GM18907 (cell line): ENCODE data around the gene IMPG1.

Source experiments
- ATAC-seq: cut with Tn5 transposase; IDR thresholded peaks from one replicate; pipeline ENCODE4 v1.9.1; 2021; ENCODE audit warnings: mild to moderate bottlenecking, moderate library complexity; ENCODE audit not compliant: unreplicated experiment

The IMPG1 gene, protein sequence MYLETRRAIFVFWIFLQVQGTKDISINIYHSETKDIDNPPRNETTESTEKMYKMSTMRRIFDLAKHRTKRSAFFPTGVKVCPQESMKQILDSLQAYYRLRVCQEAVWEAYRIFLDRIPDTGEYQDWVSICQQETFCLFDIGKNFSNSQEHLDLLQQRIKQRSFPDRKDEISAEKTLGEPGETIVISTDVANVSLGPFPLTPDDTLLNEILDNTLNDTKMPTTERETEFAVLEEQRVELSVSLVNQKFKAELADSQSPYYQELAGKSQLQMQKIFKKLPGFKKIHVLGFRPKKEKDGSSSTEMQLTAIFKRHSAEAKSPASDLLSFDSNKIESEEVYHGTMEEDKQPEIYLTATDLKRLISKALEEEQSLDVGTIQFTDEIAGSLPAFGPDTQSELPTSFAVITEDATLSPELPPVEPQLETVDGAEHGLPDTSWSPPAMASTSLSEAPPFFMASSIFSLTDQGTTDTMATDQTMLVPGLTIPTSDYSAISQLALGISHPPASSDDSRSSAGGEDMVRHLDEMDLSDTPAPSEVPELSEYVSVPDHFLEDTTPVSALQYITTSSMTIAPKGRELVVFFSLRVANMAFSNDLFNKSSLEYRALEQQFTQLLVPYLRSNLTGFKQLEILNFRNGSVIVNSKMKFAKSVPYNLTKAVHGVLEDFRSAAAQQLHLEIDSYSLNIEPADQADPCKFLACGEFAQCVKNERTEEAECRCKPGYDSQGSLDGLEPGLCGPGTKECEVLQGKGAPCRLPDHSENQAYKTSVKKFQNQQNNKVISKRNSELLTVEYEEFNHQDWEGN

DNA sequence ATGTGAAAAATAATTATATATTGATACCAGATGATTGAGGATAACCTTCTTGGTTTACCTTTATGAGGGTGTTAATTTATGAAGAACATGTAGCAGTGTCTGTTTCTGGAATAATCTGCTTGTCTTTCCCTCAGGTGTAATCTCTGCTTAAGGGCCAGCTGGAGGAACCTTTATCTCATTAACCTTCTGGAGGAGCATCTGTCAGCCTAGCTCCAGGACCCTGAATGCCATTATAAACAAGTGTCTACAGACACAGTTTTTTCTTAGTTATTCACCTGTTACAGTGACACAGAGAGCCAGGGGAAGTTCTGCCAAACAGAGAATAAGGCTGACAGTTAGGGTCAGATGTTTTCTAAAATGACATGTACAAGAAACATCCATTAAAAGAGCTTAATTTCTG lies at the start of gene IMPG1:
IMPG1 (minus strand) TSS at position 101 of the 400 bp plus-strand sequence. CDS start 174 bp downstream, outside the sequence.
- ATAC-seq = no peak

DNA sequence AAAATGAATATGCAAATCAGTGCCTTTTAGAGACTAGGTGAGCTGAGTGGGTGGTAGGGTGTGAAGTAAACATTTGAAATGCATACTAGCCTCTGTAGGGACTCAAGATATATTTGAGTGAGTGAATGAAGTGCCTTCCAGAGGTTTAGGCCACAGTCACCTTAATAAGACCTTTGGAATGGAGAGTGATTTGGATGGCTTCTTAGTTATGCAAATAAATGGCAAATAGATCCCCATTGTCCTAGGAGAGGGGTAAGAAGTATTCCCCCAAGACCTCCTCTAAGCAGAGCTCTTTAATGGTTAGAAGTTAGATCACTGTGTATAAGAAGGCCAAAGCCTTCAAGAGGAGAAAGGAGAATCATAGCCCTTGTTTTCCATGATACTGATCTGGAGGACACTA lies 47.8 kb upstream of the IMPG1 start:
- ATAC-seq = no peak

DNA sequence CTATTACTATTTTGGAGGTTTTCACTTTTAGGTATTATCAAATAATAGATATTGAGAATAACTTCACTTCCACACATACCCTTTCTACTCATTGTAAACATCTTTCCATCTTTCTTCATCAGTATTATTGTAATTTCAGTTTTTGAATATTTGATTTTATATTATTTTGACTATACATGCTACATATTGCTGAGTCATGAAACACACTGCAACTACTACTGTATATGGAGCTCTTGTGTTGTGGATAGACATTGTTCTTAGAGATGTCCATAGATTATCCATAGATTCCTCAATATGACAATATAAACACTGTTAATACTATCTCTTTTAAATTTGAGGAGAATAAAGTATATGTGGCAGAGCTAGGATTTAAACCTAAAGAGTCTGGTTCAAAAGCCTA lies 819 bp upstream of the IMPG1 start:
- no peak for ATAC-seq

- no peak for ATAC-seq
Observed at GRCh38 chr6:76057469-76057868, 15.0 kb downstream of the IMPG1 start.

DNA sequence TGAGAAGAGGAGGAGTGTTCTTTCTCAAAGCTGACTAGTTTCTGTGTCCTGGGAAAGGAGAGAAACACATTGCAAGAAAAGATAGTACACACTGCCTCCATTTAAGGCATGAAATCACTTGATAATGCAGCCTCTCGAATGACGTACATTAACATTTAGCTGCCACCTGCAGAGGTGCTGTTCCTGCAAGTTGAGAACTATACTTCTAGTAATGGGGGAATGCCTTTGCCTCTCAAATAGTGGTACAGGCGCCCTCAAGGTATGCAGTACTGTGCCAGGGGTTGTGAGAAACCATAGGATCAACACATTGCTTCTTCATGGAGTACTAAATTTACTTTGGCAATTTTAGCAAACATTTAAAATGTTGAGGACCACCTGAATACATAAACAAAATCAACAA lies 20.1 kb downstream of the IMPG1 start:
- no peak for ATAC-seq

DNA sequence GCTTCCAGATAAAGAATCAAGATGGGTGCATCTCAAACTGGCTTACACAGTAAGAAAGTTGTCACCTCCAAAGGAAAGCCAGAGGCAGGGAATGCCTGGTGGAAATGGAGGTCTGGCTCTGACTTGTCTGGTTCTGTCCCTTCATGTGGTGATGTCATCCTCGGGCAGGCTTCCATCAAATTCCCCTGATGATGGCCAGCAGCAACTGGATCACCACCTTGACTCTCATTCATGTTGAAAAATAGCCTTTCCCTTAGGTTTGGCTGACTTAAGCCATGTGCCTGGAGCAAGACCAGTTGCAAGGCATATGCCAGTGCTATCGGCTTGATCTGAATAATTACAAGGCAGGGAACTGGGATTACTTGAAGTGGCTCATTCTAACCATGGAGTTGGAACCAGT lies 28.8 kb downstream of the IMPG1 start:
- ATAC-seq = no peak

GRCh38 chr6:76035713-76036112 lies 36.7 kb downstream of the IMPG1 start:
- no peak for ATAC-seq

DNA sequence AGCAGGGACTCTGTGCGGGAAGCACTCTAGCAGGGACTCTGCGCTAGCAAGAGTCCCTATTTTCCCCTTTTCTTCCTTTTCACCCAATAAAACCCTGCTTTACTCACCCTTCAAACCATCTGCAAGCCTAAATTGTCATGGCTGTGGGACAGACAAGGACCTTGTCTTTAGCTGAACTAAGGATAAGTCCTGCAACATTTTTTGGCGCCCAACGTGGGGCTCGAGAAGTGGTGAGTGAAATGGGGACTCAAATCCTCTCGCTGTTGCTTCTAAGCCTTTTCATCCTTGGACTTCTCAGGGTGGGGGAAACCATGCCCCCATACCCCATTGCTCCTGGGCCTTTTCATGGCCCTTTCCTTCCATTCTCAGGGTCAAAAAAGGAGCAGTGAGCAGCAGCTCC lies 46.4 kb downstream of the IMPG1 start:
- no peak for ATAC-seq

DNA sequence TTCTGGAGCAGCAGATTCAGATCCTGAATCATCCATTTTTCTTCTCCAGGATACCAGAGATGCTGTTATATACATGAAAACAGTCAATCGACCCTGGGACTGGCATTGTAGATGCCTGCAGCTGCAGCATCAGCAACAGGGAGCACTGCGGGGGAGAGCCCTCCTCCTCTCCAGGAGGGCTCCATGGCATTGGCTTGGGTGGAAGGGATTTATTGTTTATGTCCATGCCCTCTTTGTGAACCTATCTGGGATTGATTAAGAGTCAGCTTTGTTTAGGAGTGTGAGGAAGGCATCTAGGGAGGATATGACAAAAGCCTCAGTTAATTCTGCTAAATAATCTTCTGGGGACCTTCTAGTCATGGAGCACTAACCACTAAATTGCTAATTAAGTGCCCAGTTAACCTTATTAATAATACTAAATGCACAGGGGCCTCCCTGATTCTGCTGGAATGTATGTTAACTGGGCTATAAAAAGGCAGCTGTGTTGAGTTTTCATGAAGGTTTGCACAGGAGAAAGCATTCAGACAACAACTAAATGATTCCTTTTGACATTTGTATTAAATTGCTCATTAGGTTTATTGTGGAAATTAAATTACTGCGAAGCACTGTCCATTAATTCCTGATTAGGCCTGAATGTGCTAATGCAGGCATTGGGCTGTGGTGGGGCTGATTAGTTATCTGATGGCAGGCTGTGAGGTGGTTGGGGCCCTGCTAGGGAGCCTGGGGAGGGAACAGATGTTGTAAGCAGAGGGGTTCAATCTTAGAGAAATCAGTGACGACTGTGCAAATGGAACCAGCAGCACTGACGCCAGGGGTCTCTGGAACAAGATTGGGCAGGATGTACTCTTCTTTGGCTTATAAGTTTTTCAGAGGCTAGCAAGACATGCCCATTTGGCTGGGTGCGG lies 57.6 kb downstream of the IMPG1 start:
- ATAC-seq = no peak

GRCh38 chr6:76004202-76004601 lies 68.3 kb downstream of the IMPG1 start:
- peak; percentile 72 for ATAC-seq

- no peak for ATAC-seq
Observed at GRCh38 chr6:76003686-76004085, 68.8 kb downstream of the IMPG1 start.

GRCh38 chr6:76003113-76003512 lies 69.3 kb downstream of the IMPG1 start:
- no peak for ATAC-seq

DNA sequence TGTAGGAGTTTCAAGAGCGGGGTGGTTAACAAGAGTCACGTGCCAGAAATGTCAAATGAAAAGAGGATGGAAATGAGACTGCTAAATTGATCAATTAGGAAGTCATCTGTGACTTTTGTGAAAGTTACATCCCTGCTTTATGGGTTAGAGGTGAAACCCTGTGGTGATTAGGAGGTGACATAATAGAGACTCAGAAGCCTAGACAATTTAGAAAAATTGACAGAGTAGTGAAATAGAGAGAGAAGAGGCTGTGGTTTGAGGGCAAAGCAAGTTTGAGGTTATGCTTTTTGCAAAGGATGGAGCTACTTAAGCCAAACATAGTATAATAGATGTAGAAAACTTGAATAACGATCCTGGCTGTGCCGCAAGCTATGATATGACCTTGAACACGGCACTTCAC lies 71.8 kb downstream of the IMPG1 start:
- no peak for ATAC-seq

DNA sequence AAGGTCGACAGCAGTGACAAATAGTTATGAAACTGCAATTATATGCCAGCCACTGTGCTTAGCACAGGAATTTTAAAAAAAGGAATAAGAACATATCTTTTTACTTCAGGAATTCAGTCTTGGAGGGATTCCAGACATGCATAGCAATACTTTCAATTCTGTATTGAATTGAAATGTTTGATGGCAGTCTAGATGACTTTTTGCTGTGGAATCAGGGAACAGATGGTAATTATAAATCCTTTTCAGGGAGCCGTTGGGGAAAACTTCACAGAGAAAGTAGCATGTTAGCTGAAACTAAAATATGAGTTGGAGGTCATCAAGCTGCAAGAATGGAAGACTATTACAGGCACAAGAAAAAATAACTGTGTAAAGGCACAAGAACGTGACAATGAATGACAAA lies 74.8 kb downstream of the IMPG1 start:
- ATAC-seq = no peak

DNA sequence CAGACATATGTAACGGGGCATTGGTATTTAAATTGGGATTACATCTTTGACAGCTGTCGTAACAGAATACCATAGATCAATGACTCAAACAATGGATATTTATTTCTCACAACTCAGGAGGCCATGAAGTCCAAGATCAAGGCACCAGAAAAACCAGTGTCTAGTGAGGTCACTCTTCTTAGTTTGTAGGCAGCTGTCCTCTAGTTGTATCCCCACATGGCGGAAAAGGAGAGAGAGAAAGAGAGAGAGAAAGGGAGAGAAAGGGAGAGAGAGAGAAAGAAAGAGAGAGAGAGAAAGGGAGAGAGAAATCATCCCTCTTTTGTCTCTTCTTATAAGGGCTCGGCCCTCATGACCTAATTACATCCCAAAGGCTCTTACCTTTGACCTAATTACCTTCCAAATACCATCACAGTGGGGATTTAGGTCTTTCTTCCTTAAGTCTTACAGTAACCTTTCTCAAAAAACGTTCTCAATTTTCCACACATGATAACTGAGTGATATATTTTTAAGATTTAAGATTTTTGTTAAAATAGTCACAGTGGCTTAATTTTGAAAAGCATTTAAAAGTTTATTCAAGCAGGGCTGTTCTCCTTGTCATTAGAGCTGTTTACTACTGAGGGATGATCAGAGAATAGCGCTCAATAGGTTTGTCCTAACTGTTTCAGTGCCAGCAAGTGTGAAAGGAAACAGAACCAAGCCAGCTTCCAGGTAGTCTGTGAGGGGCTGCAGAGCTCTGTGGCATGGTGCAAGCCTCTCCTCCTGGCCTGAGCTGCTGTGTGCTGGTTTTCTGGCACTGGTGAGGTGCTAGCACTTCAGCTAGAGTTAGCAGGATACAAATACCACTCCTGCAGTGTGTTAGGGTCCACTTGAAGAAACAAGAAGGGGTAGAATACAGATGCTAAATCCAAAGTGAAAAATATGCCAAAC lies 79.0 kb downstream of the IMPG1 start:
- no peak for ATAC-seq

- ATAC-seq = no peak
Observed at GRCh38 chr6:75991941-75992340, 80.5 kb downstream of the IMPG1 start.

- ATAC-seq = no peak
Observed at GRCh38 chr6:75986935-75987334, 85.5 kb downstream of the IMPG1 start.

DNA sequence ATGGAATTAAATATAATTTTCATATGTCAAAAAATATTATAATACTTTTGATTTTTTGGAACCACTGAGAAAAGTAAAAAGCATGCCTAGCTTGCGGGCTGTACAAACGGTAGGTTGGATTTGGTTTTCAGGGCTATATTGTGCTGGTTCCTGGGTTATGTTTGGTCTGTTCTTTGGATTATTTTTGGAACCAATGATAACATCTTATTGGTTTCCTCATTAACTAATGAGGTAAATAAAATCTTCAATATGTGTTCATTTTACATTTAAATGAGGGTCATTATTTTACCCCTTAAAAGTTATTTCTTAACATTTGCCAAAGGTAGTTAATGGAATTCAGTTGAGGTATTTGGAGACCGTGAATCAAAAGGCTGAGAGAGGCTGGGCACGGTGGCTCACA lies 96.6 kb downstream of the IMPG1 start:
- no peak for ATAC-seq

DNA sequence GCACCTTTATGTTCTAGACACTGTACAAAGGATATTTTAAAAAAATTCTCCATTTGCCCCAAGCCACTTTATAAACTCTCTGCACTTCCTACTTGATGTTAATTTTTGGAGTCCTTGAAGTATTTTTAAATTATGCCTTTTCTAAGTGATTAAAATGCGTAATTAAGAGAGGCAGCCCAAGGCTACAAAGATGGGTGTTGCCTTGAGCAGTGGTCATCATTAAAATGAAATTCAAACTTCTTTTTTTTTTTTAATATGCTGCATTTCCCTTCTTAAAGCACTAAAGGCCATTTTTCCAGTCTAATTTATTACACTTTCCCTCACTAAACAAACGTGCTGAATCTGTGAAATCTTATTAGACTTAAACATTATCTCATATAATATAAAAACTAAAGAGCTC lies 102.4 kb downstream of the IMPG1 start:
- no peak for ATAC-seq

DNA sequence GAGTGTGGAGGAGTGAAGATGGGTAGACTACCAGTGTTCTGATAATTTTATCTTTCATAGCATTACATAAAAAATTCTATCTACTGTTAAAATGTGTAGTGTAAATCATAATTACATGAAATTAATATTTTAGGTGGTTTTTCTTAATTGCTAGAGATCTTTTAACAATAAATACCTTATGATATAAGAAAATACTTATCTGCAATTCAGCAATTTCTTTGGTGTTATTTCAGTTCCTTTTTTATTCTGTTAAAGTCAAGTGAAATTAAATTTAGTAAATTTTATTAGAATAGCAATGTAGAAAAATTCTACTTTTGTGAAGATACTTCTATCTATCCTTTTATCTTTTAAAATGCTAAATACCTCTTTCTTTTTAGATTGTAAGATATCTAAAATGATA lies 104.3 kb downstream of the IMPG1 start:
- no peak for ATAC-seq
